Heart right ventricle (tissue), 16 donors: ENCODE data around the gene SLC29A3. TPM values are rescaled to one million over a fixed set of nuclear protein-coding genes. Genes with fewer than 3 reads are reported as not detected.

ENCODE experiments used
- ATAC-seq, 8 donors: fragments of 200-7000 bp; cut with Tn5 transposase; one replicate each; pipeline ENCODE4 v1.9.1; 2020; ENCODE audit warnings: mild to moderate bottlenecking in 8 of 8, moderate library complexity in 8 of 8, moderate number of reproducible peaks in 1 of 8
- DNase-seq, 2 donors: peaks; one replicate each; pipeline ENCODE4 v3.0.0-alpha.2; 2020
- H3K27ac ChIP-seq, 10 donors: fragments of 200-600 bp; sonication (generic) in 2 of 10; one replicate each; pipeline versions ENCODE4 v1.5.0 to v1.8.0; 2020 to 2022; ENCODE audit warnings: mild to moderate bottlenecking in 3 of 10
- H3K27me3 ChIP-seq, 7 donors: fragments of 200-600 bp; one replicate each; pipeline ENCODE4 v1.8.0; 2021 to 2022; ENCODE audit warnings: mild to moderate bottlenecking in 2 of 7
- H3K36me3 ChIP-seq, 9 donors: fragments of 200-600 bp; sonication (generic) in 1 of 9; one replicate each; pipeline versions ENCODE4 v1.5.0 to v1.8.0; 2020 to 2022; ENCODE audit warnings: mild to moderate bottlenecking in 2 of 9
- H3K4me1 ChIP-seq, 9 donors: fragments of 200-600 bp; sonication (generic) in 1 of 9; one replicate each; pipeline versions ENCODE4 v1.5.0 to v1.8.0; 2020 to 2022; ENCODE audit warnings: mild to moderate bottlenecking in 4 of 9
- H3K4me3 ChIP-seq, 10 donors: fragments of 200-600 bp; sonication (generic) in 2 of 10; one replicate each; pipeline versions ENCODE4 v1.5.0 to v1.8.0; 2020 to 2022; ENCODE audit warnings: mild to moderate bottlenecking in 7 of 10, moderate library complexity in 2 of 10
- H3K9me3 ChIP-seq, 11 donors: fragments of 200-600 bp in 10 of 11; sonication (generic) in 2 of 11; one replicate each; pipeline versions ENCODE4 v1.5.0 to v1.8.0; 2013 to 2022; ENCODE audit warnings: mild to moderate bottlenecking in 2 of 11, control low read depth in 1 of 11, moderate library complexity in 1 of 11
- CTCF ChIP-seq, 9 donors: fragments of 200-600 bp; sonication (generic) in 2 of 9; IDR thresholded peaks; one replicate each; pipeline versions ENCODE4 v1.5.0 to v1.8.0; 2021 to 2022; ENCODE audit warnings: antibody characterized with exemption in 9 of 9, mild to moderate bottlenecking in 5 of 9, moderate library complexity in 1 of 9
- WGBS, 2 donors: extraction: QIAGEN DNeasy Blood & Tissue Kit; methylation state at CpG; one replicate each; pipeline ENCODE4 v1.1.7; 2013; ENCODE audit warnings: inconsistent platforms in 1 of 2; 5-methylcytosine and 5-hydroxymethylcytosine counted together
- intact Hi-C, 10 donors: fragments of 100-400 bp; cut with DNase I; formaldehyde crosslinking; loops; one replicate each; pipeline versions ENCODE4 v1.11.1 to v1.14.2; 2022
- polyA plus RNA-seq, 2 donors: library from polyadenylated mRNA; stranded (reverse); fragments of 200-250 nt; gene quantifications; one replicate each; pipeline ENCODE4 v1.2.3, GENCODE V29; 2013
- total RNA-seq, 10 donors: library from RNA; stranded (reverse); fragmentation: NEBNext Ultra II Directional in 3 of 10; extraction: Animal tissue kit (Norgen Biotek cat#: 25700) in 3 of 10; gene quantifications; one replicate each; pipeline versions ENCODE4 v1.2.1 to v1.2.4, GENCODE V29; 2021 to 2023
- donor health status: Arrhythmogenic right ventricular cardiomyopathy.
- donor health status: ischemic (EF 13 %, LVEDD 7.1; RV severe dilation, severe dysfunction).
- donor health status: healthy with polysubstance abuse.
- donor health status: DM: no; HTN: yes; CAD: no.
- donor health status: DM: no; HTN: no; CAD: no.
- donor health status: ischemic (EF 25% LVEDD 6.9; RV normal size, moderate dysfunction).
- donor health status: ischemic (EF 25% LVEDD 5.7; RV mildly dilated, moderate dysfunction).
- donor health status: healthy.
- donor health status: DM: yes; HTN: yes; CAD: no.
- donor health status: Ischemic cardiomyopathy.
- donor health status: ischemic (EF 35%, LVEDD 5.7; RV mildly dilated, moderate dysfunction).
- donor health status: nonischemic (EF 11% LVEDD 7.7; RV severe dilation, severe dysfunction).
- donor health status: DM: yes; HTN: yes; CAD: no.
- donor health status: PGD.
- donor health status: ischemic (EF 29% LVEDD 5.4; RV normal size, mild dysfunction).
- donor health status: nonischemic (EF 23%, LVEDD 6.1; RV moderate dilation, normal function).

The SLC29A3 gene
- total and polyA plus RNA-seq, 12 donors: 0.89 to 3.5 (median 1.2) TPM

GRCh38 chr10:71369602-71370001, 50.5 kb downstream of the SLC29A3 start:
- 82 to 85% methylated on average over 1 of the region's 1 CpG for WGBS, 2 donors
- H3K4me1 ChIP-seq: peaks cover 0 to 68% (median 0%) of the 10 kb centered on the region in 9 donors
- intact Hi-C loops: loop anchor here in 2 of 10 donors (5.0 to 10.0 kb wide), 2 partner anchors 45 to 47 kb away; no protein-coding TSS in a partner anchor

DNA sequence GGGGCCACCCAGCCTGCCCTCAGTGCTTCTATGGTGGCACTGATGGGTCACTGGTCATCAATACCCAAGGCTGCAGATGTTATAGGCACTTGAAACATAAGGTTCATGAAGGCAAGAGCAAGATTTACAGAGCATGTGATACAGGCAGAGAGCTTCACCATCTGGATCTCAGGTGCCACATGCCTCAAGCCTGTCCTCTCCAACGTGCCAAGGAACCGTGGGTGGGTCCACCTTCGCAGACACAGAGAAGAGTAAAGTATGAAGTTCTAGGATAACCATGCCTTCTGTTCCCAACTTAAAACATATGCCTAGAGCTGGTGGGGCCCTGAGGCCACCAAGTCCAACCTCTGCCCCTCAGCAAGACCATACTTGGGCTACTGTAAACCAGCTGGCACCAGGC, 51.0 kb downstream of the SLC29A3 start:
- intact Hi-C loops: loop anchor here in 2 of 10 donors (5.0 to 10.0 kb wide), 2 partner anchors 45 to 48 kb away; no protein-coding TSS in a partner anchor
- ATAC-seq: no peak

More at GRCh38 chr10:71369602-71370001, 50.5 kb downstream of the SLC29A3 start:
- H3K4me3 ChIP-seq: no peak overlapping the region
- peaks cover 0 to 12% (median 0%) of the 10 kb centered on the region in 7 donors for H3K27me3 ChIP-seq
- TF ChIP-seq CTCF (IDR thresholded peaks at IDR 0.05): no peak
- peaks cover 0 to 1% (median 0%) of the 10 kb centered on the region in 9 donors for H3K36me3 ChIP-seq
- H3K27ac ChIP-seq: no peak overlapping the region
- no peaks in the 10 kb centered on the region for H3K9me3 ChIP-seq
- no peak for ATAC-seq
- DNase-seq: no peak

GRCh38 chr10:71371750-71372166, 52.7 kb downstream of the SLC29A3 start:
- intact Hi-C loops: loop anchor here in 2 of 10 donors (5.0 to 10.0 kb wide), 2 partner anchors 47 to 49 kb away; no protein-coding TSS in a partner anchor
- TF ChIP-seq CTCF (IDR thresholded peaks at IDR 0.05): no peak
- Histone ChIP-seq H3K4me1 (peaks cover 0 to 67% (median 3%) of the 10 kb centered on the region in 9 donors), H3K36me3 (no peaks in the 10 kb centered on the region), H3K9me3 (no peaks in the 10 kb centered on the region), H3K27ac (peak overlapping the region in 1 of 10 donors; percentile 83), H3K4me3 (no peak overlapping the region), H3K27me3 (peaks cover 0 to 12% (median 0%) of the 10 kb centered on the region in 7 donors)
- 59 to 64% methylated on average over 6 of the region's 6 CpGs for WGBS, 2 donors
- no peak for DNase-seq
- ATAC-seq: peak in 3 of 8 donors; percentile 36 to 51 (median 39)

More for the DNA sequence above, 51.0 kb downstream of the SLC29A3 start:
- TF ChIP-seq CTCF (IDR thresholded peaks at IDR 0.05): no peak
- Histone ChIP-seq H3K9me3 (no peaks in the 10 kb centered on the region), H3K4me1 (peaks cover 0 to 64% (median 0%) of the 10 kb centered on the region in 9 donors), H3K36me3 (no peaks in the 10 kb centered on the region), H3K4me3 (no peak overlapping the region), H3K27me3 (peaks cover 0 to 12% (median 0%) of the 10 kb centered on the region in 7 donors), H3K27ac (no peak overlapping the region)
- 89 to 90% methylated on average over 3 of the region's 3 CpGs for WGBS, 2 donors
- DNase-seq: no peak

GRCh38 chr10:71372882-71373495, 53.9 kb downstream of the SLC29A3 start:
- WGBS, 2 donors: 66 to 68% methylated on average over 10 of the region's 10 CpGs
- TF ChIP-seq CTCF (IDR thresholded peaks at IDR 0.05): no peak
- Histone ChIP-seq H3K27ac (peak overlapping the region in 3 of 10 donors; percentile 1 to 83 (median 22)), H3K4me1 (peaks cover 0 to 64% (median 7%) of the 10 kb centered on the region in 9 donors), H3K27me3 (peaks cover 0 to 12% (median 0%) of the 10 kb centered on the region in 7 donors), H3K4me3 (no peak overlapping the region), H3K36me3 (no peaks in the 10 kb centered on the region), H3K9me3 (no peaks in the 10 kb centered on the region)
- ATAC-seq (no peak), DNase-seq (no peak)
- intact Hi-C loops: loop anchor here in 2 of 10 donors (5.0 to 10.0 kb wide), 2 partner anchors 48 to 51 kb away; no protein-coding TSS in a partner anchor
